HG03103 (cell line): ENCODE data around the gene ATG3.

Experiments used
- ATAC-seq: cut with Tn5 transposase; IDR thresholded peaks from one replicate; pipeline ENCODE4 v1.9.1; 2021; ENCODE audit warnings: low read depth; ENCODE audit not compliant: unreplicated experiment

Gene ATG3

GRCh38 chr3:112561734-112562529 is at the start of gene ATG3, which contains the start of gene SLC35A5:
Gene ATG3 (minus strand): TSS chr3:112561962. CDS start chr3:112561528, 434 bp downstream.
Gene SLC35A5 (plus strand): TSS chr3:112562045. CDS start chr3:112563404, 1,359 bp downstream.
- peak; percentile 71 for ATAC-seq

- no peak for ATAC-seq
Measured at GRCh38 chr3:112610121-112610520, 48.4 kb upstream of the ATG3 start.

GRCh38 chr3:112607863-112608262 is 46.1 kb upstream of the ATG3 start:
- no peak for ATAC-seq

- no peak for ATAC-seq
Measured at GRCh38 chr3:112606098-112606497, 44.3 kb upstream of the ATG3 start.

GRCh38 chr3:112605285-112605684 is 43.5 kb upstream of the ATG3 start:
- no peak for ATAC-seq

GRCh38 chr3:112604536-112604935 is 42.8 kb upstream of the ATG3 start:
- ATAC-seq = no peak

- peak; percentile 52 for ATAC-seq
Measured at GRCh38 chr3:112602217-112602838, 40.6 kb upstream of the ATG3 start.

GRCh38 chr3:112598731-112599130 is 37.0 kb upstream of the ATG3 start:
- ATAC-seq = no peak

GRCh38 chr3:112597945-112598344 is 36.2 kb upstream of the ATG3 start:
- no peak for ATAC-seq

- no peak for ATAC-seq
Measured at GRCh38 chr3:112594856-112595255, 33.1 kb upstream of the ATG3 start.

GRCh38 chr3:112593258-112593657 is 31.5 kb upstream of the ATG3 start:
- ATAC-seq = no peak

- no peak for ATAC-seq
Measured at GRCh38 chr3:112587336-112587735, 25.6 kb upstream of the ATG3 start.

GRCh38 chr3:112585782-112586181 is 24.0 kb upstream of the ATG3 start:
- no peak for ATAC-seq

GRCh38 chr3:112583105-112583504 is 21.3 kb upstream of the ATG3 start:
- no peak for ATAC-seq

GRCh38 chr3:112582244-112582874 is 20.6 kb upstream of the ATG3 start:
- ATAC-seq = no peak

- no peak for ATAC-seq
Measured at GRCh38 chr3:112579697-112580096, 17.9 kb upstream of the ATG3 start.

- no peak for ATAC-seq
Measured at GRCh38 chr3:112579232-112579631, 17.5 kb upstream of the ATG3 start.

- ATAC-seq = no peak
Measured at GRCh38 chr3:112572701-112573100, 10.9 kb upstream of the ATG3 start.

- no peak for ATAC-seq
Measured at GRCh38 chr3:112569265-112569664, 7.5 kb upstream of the ATG3 start.

- no peak for ATAC-seq
Measured at GRCh38 chr3:112568642-112569041, 6.9 kb upstream of the ATG3 start.

- no peak for ATAC-seq
Measured at GRCh38 chr3:112564940-112565305, 3.2 kb upstream of the ATG3 start.
